Measurements from ENCODE around the gene LIN52. TPM values are rescaled to one million over a fixed set of nuclear protein-coding genes. Genes with fewer than 3 reads are reported as not detected.

LIN52 gene
- total RNA-seq, 1 experiment from 2014 or later, result 9.5 TPM

- no peaks in the 10 kb centered on the region for H3K4me1 Mint-ChIP-seq (ENCODE audit: insufficient read depth, unreplicated experiment)
- no TSS peak for BruUV-seq (replicated peaks)
- H3K27ac Mint-ChIP-seq (ENCODE audit: low read depth, unreplicated experiment), result no peak overlapping the region
- no peak overlapping the region for H3K4me3 Mint-ChIP-seq (ENCODE audit: unreplicated experiment)
- TF ChIP-seq CTCF (IDR thresholded peaks at IDR 0.05; ENCODE audit: unreplicated experiment), result no peak
- H3K9me3 Mint-ChIP-seq (ENCODE audit: unreplicated experiment), result no peaks in the 10 kb centered on the region
- H3K27me3 Mint-ChIP-seq (ENCODE audit: insufficient read depth, unreplicated experiment), result no peaks in the 10 kb centered on the region
- peaks cover 9% of the 10 kb centered on the region for H3K36me3 Mint-ChIP-seq (ENCODE audit: insufficient read depth, unreplicated experiment)
- DNase-seq (ENCODE audit: unreplicated experiment), result no peak
- ChIA-PET CTCF (interaction anchor here (1.0 kb wide), 1 partner anchor 180 kb away, joined by 3 read pairs; no protein-coding TSS in a partner anchor), POLR2A (interaction anchor here (0.9 kb wide), 1 partner anchor 10 kb away, joined by 5 read pairs; no protein-coding TSS in a partner anchor)
- intact Hi-C loops (cut with micrococcal nuclease), result no loop called here
These were observed 7.4 kb upstream of the LIN52 start for GRCh38 chr14:74077401-74077800.

GRCh38 chr14:74080820-74081460, 3.8 kb upstream of the LIN52 start:
- Mint-ChIP-seq H3K4me1 (ENCODE audit: insufficient read depth, unreplicated experiment) (peaks cover 11% of the 10 kb centered on the region), H3K27me3 (ENCODE audit: insufficient read depth, unreplicated experiment) (no peaks in the 10 kb centered on the region), H3K9me3 (ENCODE audit: unreplicated experiment) (no peaks in the 10 kb centered on the region), H3K36me3 (ENCODE audit: insufficient read depth, unreplicated experiment) (peaks cover 6% of the 10 kb centered on the region), H3K4me3 (ENCODE audit: unreplicated experiment) (no peak overlapping the region), H3K27ac (ENCODE audit: low read depth, unreplicated experiment) (no peak overlapping the region)
- ChIA-PET POLR2A (no interaction called here), CTCF (interaction anchor here (1.1 kb wide), 1 partner anchor 411 kb away, joined by 3 read pairs; no protein-coding TSS in a partner anchor)
- intact Hi-C loops (cut with micrococcal nuclease), result no loop called here
- TF ChIP-seq CTCF (IDR thresholded peaks at IDR 0.05; ENCODE audit: unreplicated experiment), result no peak
- no peak for DNase-seq (ENCODE audit: unreplicated experiment)
- no TSS peak for BruUV-seq (replicated peaks)

- POLR2A ChIA-PET, result interaction anchor here (1.0 kb wide), 1 partner anchor 42 kb away, joined by 3 read pairs; no protein-coding TSS in a partner anchor
- no TSS peak for BruUV-seq (replicated peaks)
- no peak for DNase-seq (ENCODE audit: unreplicated experiment)
- peaks cover 14% of the 10 kb centered on the region for H3K4me1 Mint-ChIP-seq (ENCODE audit: insufficient read depth, unreplicated experiment)
- H3K36me3 Mint-ChIP-seq (ENCODE audit: insufficient read depth, unreplicated experiment), result peaks cover 6% of the 10 kb centered on the region
- no peak overlapping the region for H3K4me3 Mint-ChIP-seq (ENCODE audit: unreplicated experiment)
- H3K27ac Mint-ChIP-seq (ENCODE audit: low read depth, unreplicated experiment), result no peak overlapping the region
- no peaks in the 10 kb centered on the region for H3K27me3 Mint-ChIP-seq (ENCODE audit: insufficient read depth, unreplicated experiment)
- intact Hi-C loops (cut with micrococcal nuclease), result no loop called here
- TF ChIP-seq CTCF (IDR thresholded peaks at IDR 0.05; ENCODE audit: unreplicated experiment), result no peak
- no peaks in the 10 kb centered on the region for H3K9me3 Mint-ChIP-seq (ENCODE audit: unreplicated experiment)
- CTCF ChIA-PET, result interaction anchor here (1.1 kb wide), 1 partner anchor 410 kb away, joined by 3 read pairs; no protein-coding TSS in a partner anchor
These were observed 3.3 kb upstream of the LIN52 start for GRCh38 chr14:74081491-74081890.

GRCh38 chr14:74083161-74083560, 1.6 kb upstream of the LIN52 start:
- no peak for TF ChIP-seq CTCF (IDR thresholded peaks at IDR 0.05; ENCODE audit: unreplicated experiment)
- BruUV-seq (replicated peaks), result no TSS peak
- Mint-ChIP-seq H3K9me3 (ENCODE audit: unreplicated experiment) (no peaks in the 10 kb centered on the region), H3K4me1 (ENCODE audit: insufficient read depth, unreplicated experiment) (peaks cover 14% of the 10 kb centered on the region), H3K27ac (ENCODE audit: low read depth, unreplicated experiment) (peak overlapping the region; percentile 99), H3K27me3 (ENCODE audit: insufficient read depth, unreplicated experiment) (no peaks in the 10 kb centered on the region), H3K36me3 (ENCODE audit: insufficient read depth, unreplicated experiment) (peaks cover 6% of the 10 kb centered on the region), H3K4me3 (ENCODE audit: unreplicated experiment) (peak overlapping the region; percentile 93)
- intact Hi-C loops (cut with micrococcal nuclease), result no loop called here
- POLR2A ChIA-PET, result interaction anchor here (1.3 to 4.1 kb wide), 6 partner anchors 8 to 297 kb away, joined by 4 to 33 read pairs (median 8); no protein-coding TSS in a partner anchor
- CTCF ChIA-PET, result interaction anchor here (0.6 to 1.2 kb wide), 3 partner anchors 10 to 159 kb away, joined by 3 read pairs; no protein-coding TSS in a partner anchor
- no peak for DNase-seq (ENCODE audit: unreplicated experiment)

Data from MCF 10A (cell line).